ENCODE data around the gene PYGL.

DNA sequence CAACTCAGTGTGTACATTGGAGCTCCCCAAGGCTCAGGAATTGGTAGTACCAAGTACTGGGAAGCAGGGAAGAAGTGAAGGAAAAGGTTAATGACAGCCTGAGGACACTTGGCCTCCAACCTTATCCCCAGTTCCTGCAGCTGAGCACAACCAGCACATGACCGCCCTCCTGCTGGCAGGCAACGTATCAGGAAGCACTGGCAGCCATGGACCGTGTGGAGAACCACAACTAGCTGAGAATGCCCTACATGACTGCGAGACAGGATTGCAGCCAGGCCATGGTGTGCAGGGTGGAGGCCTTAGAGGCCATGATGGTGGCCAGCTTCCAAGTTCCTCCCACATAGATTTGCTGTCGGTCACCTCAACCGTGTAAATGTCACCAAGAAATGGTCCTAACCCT lies 26.8 kb downstream of the PYGL start:
- TF ChIP-seq POLR2A (IDR thresholded peaks at IDR 0.05) (no peak), POLR2AphosphoS5 (IDR thresholded peaks at IDR 0.05) (no peak)
- TF ChIP-seq, protein P1, sequence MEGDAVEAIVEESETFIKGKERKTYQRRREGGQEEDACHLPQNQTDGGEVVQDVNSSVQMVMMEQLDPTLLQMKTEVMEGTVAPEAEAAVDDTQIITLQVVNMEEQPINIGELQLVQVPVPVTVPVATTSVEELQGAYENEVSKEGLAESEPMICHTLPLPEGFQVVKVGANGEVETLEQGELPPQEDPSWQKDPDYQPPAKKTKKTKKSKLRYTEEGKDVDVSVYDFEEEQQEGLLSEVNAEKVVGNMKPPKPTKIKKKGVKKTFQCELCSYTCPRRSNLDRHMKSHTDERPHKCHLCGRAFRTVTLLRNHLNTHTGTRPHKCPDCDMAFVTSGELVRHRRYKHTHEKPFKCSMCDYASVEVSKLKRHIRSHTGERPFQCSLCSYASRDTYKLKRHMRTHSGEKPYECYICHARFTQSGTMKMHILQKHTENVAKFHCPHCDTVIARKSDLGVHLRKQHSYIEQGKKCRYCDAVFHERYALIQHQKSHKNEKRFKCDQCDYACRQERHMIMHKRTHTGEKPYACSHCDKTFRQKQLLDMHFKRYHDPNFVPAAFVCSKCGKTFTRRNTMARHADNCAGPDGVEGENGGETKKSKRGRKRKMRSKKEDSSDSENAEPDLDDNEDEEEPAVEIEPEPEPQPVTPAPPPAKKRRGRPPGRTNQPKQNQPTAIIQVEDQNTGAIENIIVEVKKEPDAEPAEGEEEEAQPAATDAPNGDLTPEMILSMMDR (IDR thresholded peaks at IDR 0.05 in 8 of 11, conservative IDR thresholded peaks at IDR 0.05 in 3 of 11) = no peak
